Heart left ventricle (tissue), 16 donors: ENCODE results near the gene REM1. TPM values are rescaled to one million over a fixed set of nuclear protein-coding genes. Genes with fewer than 3 reads are reported as not detected.
"Not testable (repeated sequence)": the region's sequence is repeated elsewhere in the genome, so short reads cannot be mapped to it uniquely, and the experiment has no call there.

ENCODE experiments used
- ATAC-seq, 4 donors: fragments of 200-7000 bp; cut with Tn5 transposase; one replicate each; pipeline ENCODE4 v1.9.1; 2020 to 2022; ENCODE audit warnings: moderate library complexity in 4 of 4, mild to moderate bottlenecking in 3 of 4, moderate number of reproducible peaks in 1 of 4
- DNase-seq, 5 donors: peaks; one replicate each; pipeline ENCODE4 v3.0.0-alpha.2; 2020
- H3K27ac ChIP-seq, 12 donors: fragments of 200-600 bp; sonication (generic) in 4 of 12; one replicate each; pipeline versions ENCODE4 v1.5.0 to v1.8.0; 2016 to 2022; ENCODE audit warnings: mild to moderate bottlenecking in 2 of 12
- H3K27me3 ChIP-seq, 9 donors: fragments of 200-600 bp; sonication (generic) in 2 of 9; one replicate each; pipeline versions ENCODE4 v1.5.1 to v1.8.0; 2016 to 2022; ENCODE audit warnings: mild to moderate bottlenecking in 3 of 9
- H3K36me3 ChIP-seq, 9 donors: fragments of 200-600 bp; sonication (generic) in 2 of 9; one replicate each; pipeline versions ENCODE4 v1.5.0 to v1.8.0; 2018 to 2022; ENCODE audit warnings: mild to moderate bottlenecking in 2 of 9
- H3K4me1 ChIP-seq, 12 donors: fragments of 200-600 bp; sonication (generic) in 4 of 12; one replicate each; pipeline versions ENCODE4 v1.5.0 to v1.8.0; 2016 to 2022; ENCODE audit warnings: mild to moderate bottlenecking in 3 of 12
- H3K4me3 ChIP-seq, 12 donors: fragments of 200-600 bp; sonication (generic) in 4 of 12; one replicate each; pipeline versions ENCODE4 v1.5.0 to v1.8.0; 2017 to 2022; ENCODE audit warnings: mild to moderate bottlenecking in 9 of 12, moderate library complexity in 4 of 12
- H3K9me3 ChIP-seq, 12 donors: fragments of 200-600 bp; sonication (generic) in 4 of 12; one replicate each; pipeline versions ENCODE4 v1.5.0 to v1.8.0; 2016 to 2022; ENCODE audit warnings: mild to moderate bottlenecking in 1 of 12
- POLR2A ChIP-seq, 2 donors: fragments of 450-650 bp; IDR thresholded peaks; one replicate each; pipeline ENCODE4 v1.6.1; 2017; ENCODE audit warnings: antibody characterized with exemption in 2 of 2, mild to moderate bottlenecking in 2 of 2, moderate library complexity in 2 of 2
- WGBS, 4 donors: extraction: QIAGEN DNeasy Blood & Tissue Kit in 2 of 4; methylation state at CpG; one replicate each; pipeline versions ENCODE4 v1.1.5 to v1.1.7; 2013 to 2018; 5-methylcytosine and 5-hydroxymethylcytosine counted together
- intact Hi-C, 10 donors: fragments of 100-400 bp; cut with DNase I; formaldehyde crosslinking; loops; one replicate each; pipeline versions ENCODE4 v1.11.1 to v1.14.2; 2022
- polyA plus RNA-seq, 2 donors: library from polyadenylated mRNA; stranded (reverse); fragments of 200-250 nt; gene quantifications; one replicate each; pipeline ENCODE4 v1.2.3, GENCODE V29; 2013
- total RNA-seq, 9 donors: library from RNA; depleted of rRNA in 2 of 9; stranded (reverse); fragments of >200 nt in 2 of 9; fragmentation: NEBNext Ultra II Directional in 3 of 9; extraction: Animal tissue kit (Norgen Biotek cat#: 25700) in 3 of 9; gene quantifications; one replicate each; pipeline versions ENCODE4 v1.1.0 to v1.2.4, GENCODE V29; 2016 to 2023
- TF ChIP-seq, protein P1 (sequence below), 12 donors: fragments of 200-600 bp; sonication (generic) in 4 of 12; IDR thresholded peaks; one replicate each; pipeline versions ENCODE4 v1.5.0 to v1.8.0; 2018 to 2022; ENCODE audit warnings: antibody characterized with exemption in 12 of 12, mild to moderate bottlenecking in 5 of 12
- donor health status: ischemic (EF 13 %, LVEDD 7.1; RV severe dilation, severe dysfunction).
- donor health status: healthy with polysubstance abuse.
- donor health status: DM: no; HTN: yes; CAD: no.
- donor health status: DM: no; HTN: no; CAD: no.
- donor health status: ischemic (EF 25% LVEDD 6.9; RV normal size, moderate dysfunction).
- donor health status: ischemic (EF 25% LVEDD 5.7; RV mildly dilated, moderate dysfunction).
- donor health status: healthy.
- donor health status: DM: yes; HTN: yes; CAD: no.
- donor health status: ischemic (EF 35%, LVEDD 5.7; RV mildly dilated, moderate dysfunction).
- donor health status: nonischemic (EF 11% LVEDD 7.7; RV severe dilation, severe dysfunction).
- donor health status: DM: yes; HTN: yes; CAD: no.
- donor health status: PGD.
- donor health status: ischemic (EF 29% LVEDD 5.4; RV normal size, mild dysfunction).
- donor health status: nonischemic (EF 23%, LVEDD 6.1; RV moderate dilation, normal function).

REM1 gene
- total and polyA plus RNA-seq, 11 donors, result 0.44 to 5.3 (median 1.6) TPM

DNA sequence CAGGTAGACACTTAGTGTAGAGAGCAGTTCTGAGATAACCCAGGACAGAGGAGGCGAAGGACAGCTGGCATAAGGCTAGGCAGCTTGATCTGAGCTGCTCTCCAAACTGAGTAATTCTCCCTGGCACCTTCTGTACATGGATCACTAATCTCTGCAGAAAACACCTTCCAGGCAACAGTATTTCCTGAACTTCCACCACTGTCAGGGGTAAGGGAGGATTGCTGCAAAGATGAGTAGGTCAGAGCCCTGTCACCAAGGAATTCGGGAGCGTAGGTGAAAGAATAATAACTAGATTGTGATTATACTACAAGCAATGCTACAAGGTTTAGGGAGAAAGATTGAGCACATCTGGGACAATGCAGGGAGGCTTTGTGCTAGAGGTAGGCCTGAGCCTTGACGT is 41.1 kb downstream of the REM1 start:
- ATAC-seq, result no peak
- H3K27me3 ChIP-seq, result no peaks in the 10 kb centered on the region
- intact Hi-C loops, result no loop called here
- H3K36me3 ChIP-seq, result peaks cover 0 to 31% (median 0%) of the 10 kb centered on the region in 9 donors
- TF ChIP-seq, protein P1, sequence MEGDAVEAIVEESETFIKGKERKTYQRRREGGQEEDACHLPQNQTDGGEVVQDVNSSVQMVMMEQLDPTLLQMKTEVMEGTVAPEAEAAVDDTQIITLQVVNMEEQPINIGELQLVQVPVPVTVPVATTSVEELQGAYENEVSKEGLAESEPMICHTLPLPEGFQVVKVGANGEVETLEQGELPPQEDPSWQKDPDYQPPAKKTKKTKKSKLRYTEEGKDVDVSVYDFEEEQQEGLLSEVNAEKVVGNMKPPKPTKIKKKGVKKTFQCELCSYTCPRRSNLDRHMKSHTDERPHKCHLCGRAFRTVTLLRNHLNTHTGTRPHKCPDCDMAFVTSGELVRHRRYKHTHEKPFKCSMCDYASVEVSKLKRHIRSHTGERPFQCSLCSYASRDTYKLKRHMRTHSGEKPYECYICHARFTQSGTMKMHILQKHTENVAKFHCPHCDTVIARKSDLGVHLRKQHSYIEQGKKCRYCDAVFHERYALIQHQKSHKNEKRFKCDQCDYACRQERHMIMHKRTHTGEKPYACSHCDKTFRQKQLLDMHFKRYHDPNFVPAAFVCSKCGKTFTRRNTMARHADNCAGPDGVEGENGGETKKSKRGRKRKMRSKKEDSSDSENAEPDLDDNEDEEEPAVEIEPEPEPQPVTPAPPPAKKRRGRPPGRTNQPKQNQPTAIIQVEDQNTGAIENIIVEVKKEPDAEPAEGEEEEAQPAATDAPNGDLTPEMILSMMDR (IDR thresholded peaks at IDR 0.05), result no peak
- no peak for TF ChIP-seq POLR2A (IDR thresholded peaks at IDR 0.05)
- no peaks in the 10 kb centered on the region for H3K9me3 ChIP-seq
- H3K27ac ChIP-seq, result peak overlapping the region in 1 of 12 donors; percentile 91
- H3K4me3 ChIP-seq, result peak overlapping the region in 9 of 12 donors; percentile 59 to 99 (median 92)
- 83 to 91% (median 86%) methylated on average over 4 of the region's 4 CpGs for WGBS, 4 donors
- DNase-seq, result no peak
- peaks cover 8 to 67% (median 31%) of the 10 kb centered on the region in 12 donors for H3K4me1 ChIP-seq

DNA sequence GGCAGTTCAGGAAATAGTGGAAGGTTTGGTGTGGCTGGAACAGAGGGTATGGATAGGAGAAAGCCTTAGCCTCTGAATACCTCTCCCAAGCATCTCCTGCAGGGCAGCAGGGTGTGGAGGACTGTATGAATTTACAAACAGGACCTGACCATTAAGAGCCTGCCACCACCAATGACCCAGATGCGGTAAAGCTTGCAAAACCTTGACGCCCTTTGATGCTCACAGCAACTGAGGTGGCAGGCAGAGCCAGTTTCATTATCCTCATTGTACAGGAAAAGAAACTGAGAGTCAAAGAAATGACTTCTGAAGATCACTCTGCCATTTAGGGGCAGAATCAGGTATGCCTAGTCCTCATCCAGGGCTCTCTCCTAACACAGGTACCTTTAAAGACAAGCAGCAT is 41.6 kb downstream of the REM1 start:
- H3K4me3 ChIP-seq, result peak overlapping the region in 2 of 12 donors; percentile 92 to 97
- H3K27me3 ChIP-seq, result no peaks in the 10 kb centered on the region
- ATAC-seq, result no peak
- peaks cover 0 to 32% (median 0%) of the 10 kb centered on the region in 9 donors for H3K36me3 ChIP-seq
- peak overlapping the region in 1 of 12 donors; percentile 91 for H3K27ac ChIP-seq
- H3K4me1 ChIP-seq, result peaks cover 8 to 72% (median 34%) of the 10 kb centered on the region in 12 donors
- intact Hi-C loops, result no loop called here
- no peak for TF ChIP-seq POLR2A (IDR thresholded peaks at IDR 0.05)
- TF ChIP-seq, protein P1 (IDR thresholded peaks at IDR 0.05), result no peak
- no peak for DNase-seq
- no peaks in the 10 kb centered on the region for H3K9me3 ChIP-seq
- WGBS, 4 donors, result 83 to 96% (median 90%) methylated on average over 2 of the region's 2 CpGs

DNA sequence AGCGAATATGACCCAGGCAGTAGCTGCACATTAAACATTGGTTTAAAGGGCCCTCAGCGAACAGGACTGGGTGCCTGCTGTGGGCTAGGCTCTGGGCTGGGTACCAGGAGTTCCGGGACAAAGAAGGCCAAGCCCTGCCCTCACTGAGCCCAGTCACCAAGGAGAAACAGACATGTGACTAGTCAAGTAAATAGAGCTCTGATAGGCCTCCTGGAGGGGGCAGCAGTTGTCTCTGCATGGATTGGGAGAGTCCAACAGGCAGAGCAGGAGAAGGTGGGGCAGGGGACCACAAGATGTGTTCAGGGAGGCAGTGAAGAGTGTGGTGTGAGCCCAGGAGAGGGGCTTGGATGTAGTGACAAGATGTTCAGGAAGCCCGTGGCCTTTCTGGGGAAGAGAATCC is 42.3 kb downstream of the REM1 start:
- H3K4me1 ChIP-seq, result peaks cover 8 to 79% (median 38%) of the 10 kb centered on the region in 12 donors
- DNase-seq, result peak in 2 of 5 donors; percentile 21 to 38
- no peak for ATAC-seq
- H3K27me3 ChIP-seq, result no peaks in the 10 kb centered on the region
- intact Hi-C loops, result no loop called here
- 68 to 75% (median 73%) methylated on average over 4 of the region's 4 CpGs for WGBS, 4 donors
- H3K36me3 ChIP-seq, result peaks cover 0 to 32% (median 0%) of the 10 kb centered on the region in 9 donors
- no peaks in the 10 kb centered on the region for H3K9me3 ChIP-seq
- peak overlapping the region in 2 of 12 donors; percentile 6 to 8 for H3K4me3 ChIP-seq
- TF ChIP-seq, protein P1 (IDR thresholded peaks at IDR 0.05), result peak in 3 of 12 donors; percentile 13 to 23 (median 18)
- no peak for TF ChIP-seq POLR2A (IDR thresholded peaks at IDR 0.05)
- peak overlapping the region in 1 of 12 donors; percentile 46 for H3K27ac ChIP-seq

DNA sequence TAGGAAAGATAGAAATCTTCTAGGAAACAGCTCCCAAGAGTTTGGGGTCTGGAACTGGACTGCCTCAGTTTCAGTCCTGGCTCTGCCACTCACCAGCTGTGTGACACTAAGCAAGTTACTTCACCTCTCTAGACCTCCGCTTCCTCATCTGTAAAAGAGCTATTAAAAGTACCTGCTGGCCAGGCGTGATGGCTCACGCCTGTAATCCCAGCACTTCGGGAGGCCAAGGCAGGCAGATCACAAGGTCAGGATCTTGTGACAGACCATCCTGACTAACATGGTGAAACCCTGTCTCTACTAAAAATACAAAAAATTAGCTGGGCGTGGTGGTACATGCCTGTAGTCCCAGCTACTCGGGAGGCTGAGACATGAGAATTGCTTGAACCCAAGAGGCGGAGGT is 46.2 kb downstream of the REM1 start:
- Histone ChIP-seq H3K36me3 (peaks cover 0 to 50% (median 7%) of the 10 kb centered on the region in 9 donors), H3K27ac (peak overlapping the region in 4 of 12 donors; percentile 13 to 78 (median 48)), H3K4me1 (peaks cover 1 to 88% (median 25%) of the 10 kb centered on the region in 12 donors)
- WGBS, 4 donors, result 77 to 83% (median 81%) methylated on average over 7 of the region's 7 CpGs
- H3K4me3 ChIP-seq, H3K9me3 ChIP-seq, H3K27me3 ChIP-seq, intact Hi-C loops, DNase-seq: not testable (repeated sequence)
- ATAC-seq, result peak in 1 of 4 donors; percentile 25

DNA sequence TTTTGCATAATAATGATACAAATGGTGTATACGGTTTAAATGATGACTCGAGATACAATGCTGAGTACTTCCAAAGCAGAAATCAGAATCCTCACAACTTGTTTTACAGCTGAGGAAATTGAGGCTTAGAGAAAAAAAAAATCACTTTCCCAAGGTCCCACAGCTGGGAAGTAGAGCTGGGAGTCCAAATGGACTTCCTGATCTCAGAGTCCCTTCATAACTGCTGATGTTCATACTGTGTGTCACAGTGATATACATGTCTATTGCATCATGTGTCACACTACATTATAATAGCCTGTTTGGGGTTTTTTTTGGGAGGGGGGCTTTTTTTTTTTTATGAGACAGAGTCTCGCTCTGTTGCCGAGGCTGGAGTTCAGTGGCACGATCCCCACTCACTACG is 47.6 kb downstream of the REM1 start:
- no peak for DNase-seq
- peaks cover 0 to 56% (median 18%) of the 10 kb centered on the region in 9 donors for H3K36me3 ChIP-seq
- H3K4me1 ChIP-seq, result peaks cover 0 to 73% (median 16%) of the 10 kb centered on the region in 12 donors
- no peak for TF ChIP-seq POLR2A (IDR thresholded peaks at IDR 0.05)
- TF ChIP-seq, protein P1 (IDR thresholded peaks at IDR 0.05), result no peak
- peak overlapping the region in 2 of 12 donors; percentile 52 to 78 for H3K27ac ChIP-seq
- no peak for ATAC-seq
- H3K4me3 ChIP-seq, result no peak overlapping the region
- H3K27me3 ChIP-seq, result no peaks in the 10 kb centered on the region
- no peaks in the 10 kb centered on the region for H3K9me3 ChIP-seq
- intact Hi-C loops, result no loop called here
- WGBS, 4 donors, result 89 to 97% (median 91%) methylated on average over 6 of the region's 6 CpGs
